GM21737 (cell line): Measurements from ENCODE around the gene XPC.

ENCODE experiments used
- ATAC-seq: cut with Tn5 transposase; IDR thresholded peaks from one replicate; pipeline ENCODE4 v1.9.1; 2021; ENCODE audit warnings: mild to moderate bottlenecking, moderate library complexity; ENCODE audit not compliant: unreplicated experiment

The XPC gene

DNA sequence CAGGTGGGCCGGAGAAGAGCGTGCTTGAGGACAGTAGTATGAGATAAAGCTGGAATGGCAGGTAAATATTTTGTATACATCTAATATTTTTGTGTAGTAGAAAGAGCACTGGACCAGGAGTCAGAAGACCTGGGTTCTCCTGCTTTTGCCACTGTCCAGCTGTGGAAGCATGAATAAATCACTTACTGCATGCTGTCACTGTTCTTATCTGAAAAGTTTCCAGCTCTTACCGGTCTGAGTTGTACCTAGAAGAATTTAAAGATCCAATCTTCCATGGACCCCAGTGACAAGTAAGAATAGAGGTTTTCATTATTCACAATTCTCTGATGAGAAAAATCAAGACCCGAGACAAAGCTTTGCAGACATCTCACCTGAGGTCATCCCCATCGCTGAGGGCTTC, 5.9 kb downstream of the XPC start:
- ATAC-seq, result no peak

DNA sequence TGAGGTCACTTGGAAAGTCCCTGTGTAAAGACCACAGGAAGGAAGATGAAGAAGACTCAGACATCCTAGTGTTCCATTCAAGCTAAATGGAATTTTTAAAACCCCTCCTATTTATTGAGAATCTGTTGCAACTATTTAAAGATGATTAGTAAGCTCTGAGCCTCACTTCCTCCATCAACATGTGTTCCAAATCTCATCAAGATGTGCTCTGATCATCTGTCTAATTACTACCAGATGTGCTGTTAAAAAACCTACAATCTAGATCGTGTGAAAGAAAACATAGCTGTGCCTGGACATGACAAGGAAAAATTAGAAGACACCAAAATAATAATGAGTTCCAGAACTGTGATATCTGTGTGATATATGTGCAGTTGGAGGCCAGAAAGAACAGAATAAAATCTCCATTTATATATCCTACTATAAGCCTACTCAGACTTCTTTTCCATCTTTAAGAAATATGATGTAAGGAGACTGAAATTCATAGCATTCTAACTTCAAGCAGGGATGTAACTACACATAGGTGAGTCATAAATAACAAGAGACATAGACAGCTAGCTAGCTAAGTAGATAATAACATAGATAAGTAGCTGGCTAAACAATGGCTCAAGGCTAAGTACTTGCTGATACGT, 7.8 kb downstream of the XPC start:
- no peak for ATAC-seq

DNA sequence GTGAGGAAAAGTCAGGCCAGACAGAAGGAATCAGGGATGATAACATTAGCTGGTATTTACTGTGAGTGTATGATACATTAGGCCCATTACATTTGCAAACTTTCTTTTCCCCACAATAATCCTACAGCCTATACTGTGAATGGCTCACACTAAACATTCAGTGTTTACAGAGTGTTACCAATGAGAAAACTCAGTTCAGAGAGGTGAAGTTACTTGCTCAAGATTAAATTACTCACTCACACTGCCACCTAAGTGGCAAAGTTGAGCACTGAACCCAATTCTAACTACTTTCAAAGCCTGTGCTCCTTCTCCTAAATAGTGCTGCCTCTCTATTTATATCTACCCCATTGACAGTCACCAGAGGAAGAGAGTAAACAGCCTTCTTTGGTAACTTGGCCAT, 8.5 kb downstream of the XPC start:
- ATAC-seq, result no peak

DNA sequence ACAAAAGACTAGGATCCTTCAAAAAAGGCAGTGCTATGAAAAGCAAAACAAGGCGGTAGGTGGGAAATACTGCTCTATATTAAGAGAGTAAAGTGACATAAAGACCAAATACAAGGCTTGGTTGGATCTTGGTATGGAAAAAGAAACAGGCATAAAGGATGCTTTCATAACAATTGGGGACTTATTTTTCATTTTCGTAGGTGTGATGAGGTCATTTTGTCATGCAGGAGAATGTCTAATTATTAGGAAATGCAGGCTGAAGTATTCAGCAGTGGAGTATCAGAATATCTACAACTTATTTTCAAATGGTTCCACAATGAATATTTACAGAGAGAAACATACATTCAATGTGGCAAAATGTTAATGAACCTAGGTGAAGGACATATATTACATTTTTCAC, 9.0 kb downstream of the XPC start:
- no peak for ATAC-seq

DNA sequence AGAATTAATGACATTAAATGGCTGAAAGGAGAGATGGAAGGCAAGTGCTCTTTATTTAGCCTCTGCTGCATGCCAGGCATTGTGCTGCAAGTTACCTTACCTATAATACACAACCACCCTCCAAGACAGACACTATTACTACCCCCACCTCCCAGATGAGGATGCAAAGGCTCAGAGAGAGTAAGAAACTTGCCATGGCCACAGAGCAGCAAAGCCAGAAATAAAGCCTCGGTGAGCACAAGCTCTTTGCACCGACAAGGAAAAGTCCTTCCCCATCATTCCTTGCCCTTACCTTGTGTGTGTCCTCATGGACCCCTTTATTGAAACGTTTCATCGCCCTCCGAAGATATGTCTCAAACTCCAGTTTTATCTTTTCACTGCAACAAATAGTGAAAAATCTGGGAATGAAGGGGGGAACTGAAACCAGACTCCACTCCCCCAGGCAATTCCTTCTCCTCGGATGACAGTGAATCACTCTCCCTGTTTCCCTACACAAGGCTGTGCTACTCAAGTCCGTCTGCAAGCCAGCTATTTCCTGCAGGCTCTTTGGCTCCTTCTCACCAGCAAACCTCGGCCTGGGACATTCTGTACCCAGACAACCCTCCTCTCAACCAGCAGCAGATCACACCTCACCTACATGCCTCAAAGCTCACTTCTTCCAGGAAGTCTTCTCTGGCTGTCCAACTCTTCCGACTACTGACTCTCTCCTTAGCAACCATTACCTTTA, 11.4 kb downstream of the XPC start:
- no peak for ATAC-seq

DNA sequence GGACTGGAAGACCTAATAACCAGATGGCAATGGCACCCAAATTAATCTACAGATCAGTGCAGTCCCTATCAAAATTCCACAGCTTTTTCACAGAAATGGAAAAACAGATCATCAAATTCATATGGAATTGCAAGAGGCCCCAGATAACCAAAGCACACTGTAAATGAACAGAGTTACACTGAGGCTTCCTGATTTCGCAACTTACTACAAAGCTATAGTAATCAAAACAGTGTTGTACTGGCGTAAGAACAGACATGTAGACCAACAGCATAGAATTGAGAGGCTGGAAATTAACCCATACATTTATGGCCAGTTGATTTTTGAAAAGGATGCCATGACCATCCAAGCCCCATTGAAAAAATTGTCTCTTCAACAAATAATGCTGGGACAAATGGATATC, 16.2 kb downstream of the XPC start:
- ATAC-seq, result no peak

DNA sequence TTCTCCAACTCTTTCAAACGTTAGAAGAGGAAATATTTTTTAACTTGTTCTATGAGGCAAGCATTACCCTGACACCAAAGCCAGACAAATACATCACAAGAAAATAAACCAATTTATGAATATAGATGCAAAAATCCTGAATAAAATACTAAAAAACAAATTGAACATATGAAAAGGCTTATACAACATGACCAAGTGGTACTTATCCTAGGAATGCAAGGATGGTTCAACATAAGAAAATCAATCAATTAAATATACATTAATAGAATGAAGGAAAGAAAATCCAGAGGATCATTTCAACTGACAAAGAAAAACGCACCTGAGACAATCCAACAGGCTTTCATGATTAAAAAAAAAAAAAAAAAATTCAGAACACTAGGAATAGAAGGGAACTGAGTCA, 17.1 kb downstream of the XPC start:
- no peak for ATAC-seq

DNA sequence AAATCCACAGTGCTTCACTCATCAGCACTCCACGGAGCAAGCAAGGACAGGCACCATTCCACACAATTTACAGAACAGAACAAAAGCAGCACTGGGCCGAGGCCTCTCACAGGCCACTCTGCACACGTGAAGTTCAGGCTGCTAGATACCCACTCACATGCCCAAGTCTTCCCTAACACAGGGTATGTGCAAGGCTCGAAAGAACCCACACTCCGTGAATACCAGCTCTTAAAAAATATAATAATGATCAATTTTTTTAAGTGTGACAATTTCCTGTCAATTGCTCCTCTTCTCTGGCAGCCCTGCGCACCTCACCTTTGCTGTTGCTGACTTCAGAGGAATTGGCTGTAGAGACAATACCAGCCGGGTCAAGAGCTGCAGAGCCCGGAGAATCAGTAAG, 19.0 kb downstream of the XPC start:
- ATAC-seq, result no peak

DNA sequence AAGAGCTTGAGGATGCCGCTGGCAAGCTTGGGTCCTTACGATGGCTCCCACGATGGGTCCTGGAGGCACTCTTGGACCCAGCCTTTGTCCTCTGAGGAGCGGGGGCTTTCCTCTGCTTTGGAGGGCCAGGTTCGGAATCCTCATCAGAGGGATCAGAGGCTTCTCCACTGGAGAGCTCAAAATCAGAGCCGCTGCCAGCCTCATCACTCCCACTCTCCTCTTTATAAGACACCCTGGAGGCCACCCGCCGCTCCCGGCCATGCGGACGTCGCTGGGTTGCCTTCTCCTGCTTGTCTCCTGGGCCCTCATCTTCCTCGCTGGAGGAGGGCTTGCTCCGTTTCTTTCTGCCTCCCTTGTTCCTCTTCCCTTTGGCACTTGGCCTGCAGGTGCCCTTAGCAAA, 20.0 kb downstream of the XPC start:
- ATAC-seq, result no peak

DNA sequence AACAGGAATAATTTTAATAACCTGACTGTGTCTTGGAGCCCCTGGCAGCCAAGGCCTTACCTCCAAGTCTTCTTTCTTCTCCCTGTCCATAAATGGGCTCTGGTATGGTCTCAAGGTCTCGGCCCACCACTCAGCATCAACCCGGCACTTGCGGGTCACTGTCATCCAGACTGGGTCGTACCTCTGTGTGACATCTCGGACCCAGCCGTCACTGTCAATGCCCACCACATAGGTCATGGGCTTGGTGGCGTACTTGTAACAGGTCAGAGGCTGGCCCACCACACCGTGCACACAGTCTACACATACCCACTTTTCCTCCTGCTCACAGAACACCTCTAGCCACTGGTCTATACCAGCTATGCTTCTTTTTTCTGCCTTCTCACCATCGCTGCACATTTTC, 20.4 kb downstream of the XPC start:
- ATAC-seq, result no peak

DNA sequence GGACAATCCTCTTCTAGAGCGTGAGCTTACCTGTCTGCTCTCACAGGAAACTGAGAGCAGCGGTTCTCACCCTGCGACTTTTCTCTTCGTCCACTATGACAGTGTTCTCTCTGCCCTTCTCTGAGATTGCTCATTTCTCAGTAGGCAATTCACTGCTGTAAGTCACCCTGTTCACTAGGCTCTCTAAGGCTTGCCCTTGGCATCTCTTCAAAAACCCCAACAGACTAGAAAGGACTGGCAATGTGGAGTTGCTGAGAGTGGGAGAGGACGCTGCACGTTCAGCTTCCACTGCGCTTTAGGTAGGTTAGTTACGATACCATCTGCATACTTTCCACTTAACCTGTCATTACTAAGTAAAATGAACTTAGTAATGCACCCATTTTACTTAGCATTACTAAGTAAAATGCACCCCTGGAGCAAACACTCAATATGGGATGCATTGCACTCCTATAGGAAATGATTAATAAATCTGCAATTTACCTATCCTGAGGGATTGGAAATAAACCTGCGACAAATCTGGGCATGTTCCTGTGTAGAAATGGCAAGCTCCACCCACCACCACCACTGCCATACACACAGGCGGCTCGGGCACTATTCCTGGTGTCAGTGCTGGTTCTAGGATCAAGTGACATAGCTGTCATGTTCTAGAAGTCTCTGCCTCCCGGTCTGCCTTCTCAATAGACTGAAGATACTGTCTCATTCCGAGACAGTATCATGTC, 21.4 kb downstream of the XPC start:
- no peak for ATAC-seq

DNA sequence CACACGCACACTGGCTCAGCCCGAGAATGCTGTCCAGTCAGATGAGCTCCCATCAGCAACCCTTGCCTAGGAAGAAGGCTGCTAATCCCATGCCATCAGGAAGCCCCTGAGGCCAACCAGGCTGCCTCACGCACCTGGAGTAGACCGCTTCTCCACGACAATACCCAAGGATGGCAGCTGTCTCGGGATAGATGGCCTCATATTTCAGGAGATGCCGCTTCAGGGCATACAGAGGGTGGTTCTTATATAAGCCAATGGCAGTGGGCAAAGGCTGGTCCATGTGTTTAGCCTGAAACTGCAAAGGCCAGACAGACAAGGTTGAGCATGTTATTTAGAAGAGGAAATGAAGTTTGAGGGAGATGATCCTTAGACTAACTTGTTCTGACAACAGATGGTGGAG, 22.2 kb downstream of the XPC start:
- ATAC-seq, result no peak

DNA sequence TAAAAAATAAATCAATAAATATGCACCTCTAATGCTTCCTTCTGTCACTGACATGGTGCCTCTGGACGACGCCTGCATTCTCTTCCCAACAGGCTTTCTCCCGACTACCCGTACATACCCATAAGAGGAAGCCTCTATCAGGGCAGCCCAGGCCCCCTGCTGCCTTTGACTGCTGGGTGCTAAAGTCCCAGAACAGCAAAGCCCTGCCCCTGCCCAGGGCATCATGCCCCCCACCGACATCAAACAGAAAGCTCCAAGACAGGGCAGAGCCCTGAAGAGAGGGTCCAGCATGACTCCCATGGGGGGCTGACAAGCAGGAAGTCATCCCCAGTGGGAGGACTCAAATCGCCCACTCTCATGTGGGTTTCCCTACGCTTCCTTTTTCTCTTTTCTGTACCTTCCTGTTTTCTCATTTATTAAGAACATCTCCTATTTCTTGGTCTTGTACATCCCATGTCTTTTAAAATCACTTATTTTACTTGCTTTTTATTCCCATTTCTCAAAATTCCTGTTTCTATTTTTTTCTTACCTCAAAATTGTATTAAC, 23.4 kb downstream of the XPC start:
- ATAC-seq, result no peak

DNA sequence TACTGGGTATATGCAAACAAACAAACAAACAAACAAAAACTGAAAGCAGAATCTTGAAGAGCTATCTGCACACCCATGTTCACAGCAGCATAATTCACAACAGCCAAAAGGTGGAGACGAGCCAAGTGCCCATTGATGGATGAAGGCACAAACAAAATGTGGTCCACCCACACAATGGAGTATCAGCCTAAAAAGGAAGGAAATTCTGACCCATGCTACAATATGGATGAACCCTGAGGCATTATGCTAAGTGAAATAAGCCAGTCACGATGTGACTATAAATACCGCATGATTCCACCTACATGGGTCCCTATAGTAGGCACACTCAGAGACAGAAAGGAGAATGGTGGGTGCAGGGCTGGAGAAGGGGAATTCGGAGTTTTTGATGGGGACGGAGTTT, 24.1 kb downstream of the XPC start:
- ATAC-seq, result no peak

DNA sequence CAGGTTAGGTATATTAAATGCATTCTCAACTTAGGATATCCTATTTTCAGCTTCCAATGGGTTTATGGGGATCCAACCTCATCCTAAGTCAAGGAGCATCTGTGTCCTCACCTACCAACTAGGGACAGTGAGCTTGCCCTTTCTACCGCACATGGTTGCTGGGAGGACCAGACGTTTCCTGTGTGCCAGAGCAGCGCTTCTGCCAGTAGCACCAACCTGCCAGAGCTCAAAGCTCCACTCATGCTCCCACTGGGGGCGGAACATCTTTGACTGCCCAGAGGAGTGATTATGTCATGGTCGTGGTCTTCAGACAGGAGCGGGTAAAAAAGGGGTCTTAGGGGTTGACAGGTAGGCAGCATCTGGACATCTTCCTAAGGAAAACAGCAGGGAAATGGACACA, 24.7 kb downstream of the XPC start:
- ATAC-seq, result no peak

DNA sequence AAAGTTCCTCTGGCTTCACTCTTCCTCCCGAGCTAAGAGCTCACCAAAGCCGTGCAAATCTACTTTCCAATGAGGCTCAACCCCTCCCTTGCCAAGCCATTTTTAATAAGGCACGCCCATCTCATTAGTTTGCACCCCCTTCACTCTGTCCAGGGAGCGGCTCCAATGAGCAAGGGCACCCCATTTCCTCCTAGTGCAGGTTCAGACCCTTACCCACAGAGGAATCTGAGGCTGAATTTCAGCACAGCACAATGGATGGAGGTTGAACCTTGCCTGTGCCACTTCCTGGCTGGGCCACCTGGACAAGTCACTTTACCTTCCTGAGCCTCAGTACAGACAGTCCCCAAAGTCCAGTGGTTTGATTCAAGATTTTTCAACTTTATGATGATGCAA, 25.4 kb downstream of the XPC start:
- ATAC-seq, result no peak

DNA sequence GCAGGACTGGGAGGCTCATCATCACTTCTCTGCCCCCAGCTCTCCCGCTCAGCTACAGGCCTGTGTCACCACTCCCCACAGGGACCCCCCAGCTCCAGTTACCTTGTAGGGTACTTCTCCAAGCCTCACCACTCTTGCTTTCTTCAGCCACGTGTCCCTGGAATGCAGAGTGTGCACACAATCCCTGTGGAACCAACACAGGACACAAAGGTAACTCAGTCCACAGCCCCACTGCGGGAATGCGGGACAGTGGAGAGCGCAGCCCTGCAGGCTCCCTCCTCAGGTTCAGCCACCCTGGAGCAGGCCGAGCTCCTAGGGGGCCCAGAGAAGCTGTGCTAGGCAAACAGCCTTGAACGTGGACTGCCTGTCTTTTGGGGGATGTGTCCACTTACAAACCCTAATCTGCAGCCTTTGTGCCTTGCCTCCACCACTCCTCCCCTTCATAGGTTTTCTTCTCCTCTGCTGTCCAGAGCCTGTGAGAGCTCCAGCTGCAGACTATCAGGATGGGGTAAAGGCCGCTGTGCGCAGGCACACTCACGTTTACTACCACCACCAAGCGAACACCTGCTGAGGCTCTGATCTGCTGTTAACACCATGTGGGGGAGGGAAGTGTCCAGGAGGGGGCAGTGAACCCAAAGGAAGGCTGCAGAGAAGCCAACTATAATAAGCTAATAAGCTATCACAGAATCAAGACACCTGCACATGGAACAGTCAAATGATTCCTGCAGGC, 26.0 kb downstream of the XPC start:
- no peak for ATAC-seq

DNA sequence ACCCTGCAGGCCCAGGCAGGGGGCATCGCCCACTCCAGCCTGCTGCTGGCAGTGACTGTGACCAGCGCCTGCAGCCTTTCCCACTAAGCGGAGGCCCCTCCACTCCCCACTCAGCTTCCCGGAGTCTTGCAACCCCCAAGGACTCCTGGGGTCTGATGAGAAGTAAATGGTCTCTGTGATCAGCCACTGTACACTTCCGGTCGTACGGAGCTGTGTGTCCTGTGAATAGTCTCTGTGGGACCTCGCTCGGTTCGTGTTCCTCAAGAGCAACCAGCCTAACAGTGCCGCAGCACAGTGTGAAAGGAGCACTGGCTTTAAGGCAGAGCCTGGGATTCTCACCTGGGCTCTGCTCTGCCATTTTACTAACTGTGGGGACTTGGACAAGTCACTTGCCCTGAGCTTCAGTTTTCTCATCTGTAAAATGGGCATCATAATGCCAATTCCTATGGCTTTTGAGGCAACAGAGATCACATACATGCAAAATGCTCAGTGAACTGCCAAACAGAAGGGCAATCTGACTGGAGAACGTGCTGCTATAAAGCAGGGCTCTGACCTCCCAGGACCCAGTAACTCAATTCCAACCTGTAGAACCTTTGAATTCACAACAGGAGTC, 26.8 kb downstream of the XPC start:
- ATAC-seq, result no peak

DNA sequence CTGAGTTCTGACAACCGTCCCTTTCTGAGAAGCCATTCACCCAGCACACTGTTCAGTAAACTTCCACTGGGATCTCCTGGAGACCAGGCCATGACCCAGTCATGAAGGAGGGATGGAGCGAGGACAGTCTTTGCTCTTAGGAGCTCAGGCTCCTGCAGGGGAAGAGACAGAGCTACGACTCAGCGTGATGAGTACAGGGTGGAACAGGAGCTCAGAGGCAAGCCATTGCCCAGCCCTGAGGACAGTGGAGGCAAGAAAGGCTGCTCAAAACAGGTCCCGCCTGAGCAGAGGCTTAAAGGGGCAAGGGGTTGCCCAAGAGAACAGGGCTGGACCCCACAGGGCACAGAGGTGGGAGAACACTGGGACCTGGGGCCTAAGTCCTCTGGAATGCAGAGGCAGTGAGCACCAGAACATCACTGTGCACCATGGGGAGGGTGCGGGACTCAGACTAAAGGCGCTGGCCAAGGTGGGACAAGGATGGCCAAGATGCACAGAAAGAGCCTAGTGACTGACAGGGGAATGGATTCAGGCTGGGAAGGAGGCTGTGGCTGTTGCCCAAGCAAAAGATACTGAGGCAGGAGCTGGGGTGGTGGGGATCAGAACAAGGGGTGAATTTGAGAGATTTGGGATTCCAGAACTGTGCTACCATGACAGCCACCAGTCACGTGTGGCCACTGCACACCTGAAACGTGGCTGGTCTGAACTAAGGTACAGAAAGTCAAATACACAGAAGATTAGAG, 27.7 kb downstream of the XPC start:
- no peak for ATAC-seq

DNA sequence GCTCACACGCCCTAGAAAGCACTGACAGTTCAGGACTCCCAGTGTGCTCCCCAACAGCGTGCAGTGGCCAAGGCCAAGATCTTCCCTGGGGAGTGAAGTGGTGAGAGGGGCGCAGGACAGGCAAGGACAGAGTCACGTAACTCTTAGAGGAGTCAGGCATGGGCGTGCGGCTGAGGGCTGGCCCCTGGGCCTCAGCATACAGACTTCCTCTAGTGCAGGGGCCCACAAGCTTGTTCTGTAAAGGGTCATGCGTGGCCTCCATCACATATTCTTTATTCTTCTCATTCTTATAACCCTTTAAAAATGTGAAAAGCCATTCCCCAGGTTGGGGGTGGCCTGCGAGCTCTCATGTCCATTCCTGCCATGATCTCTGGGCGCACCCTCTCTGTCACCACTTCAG, 28.3 kb downstream of the XPC start:
- no peak for ATAC-seq
